ENCODE results near the gene DPCD.
A peak's percentile ranks its signal among the peaks of the same experiment; 100 is the strongest.

Gene DPCD

DNA sequence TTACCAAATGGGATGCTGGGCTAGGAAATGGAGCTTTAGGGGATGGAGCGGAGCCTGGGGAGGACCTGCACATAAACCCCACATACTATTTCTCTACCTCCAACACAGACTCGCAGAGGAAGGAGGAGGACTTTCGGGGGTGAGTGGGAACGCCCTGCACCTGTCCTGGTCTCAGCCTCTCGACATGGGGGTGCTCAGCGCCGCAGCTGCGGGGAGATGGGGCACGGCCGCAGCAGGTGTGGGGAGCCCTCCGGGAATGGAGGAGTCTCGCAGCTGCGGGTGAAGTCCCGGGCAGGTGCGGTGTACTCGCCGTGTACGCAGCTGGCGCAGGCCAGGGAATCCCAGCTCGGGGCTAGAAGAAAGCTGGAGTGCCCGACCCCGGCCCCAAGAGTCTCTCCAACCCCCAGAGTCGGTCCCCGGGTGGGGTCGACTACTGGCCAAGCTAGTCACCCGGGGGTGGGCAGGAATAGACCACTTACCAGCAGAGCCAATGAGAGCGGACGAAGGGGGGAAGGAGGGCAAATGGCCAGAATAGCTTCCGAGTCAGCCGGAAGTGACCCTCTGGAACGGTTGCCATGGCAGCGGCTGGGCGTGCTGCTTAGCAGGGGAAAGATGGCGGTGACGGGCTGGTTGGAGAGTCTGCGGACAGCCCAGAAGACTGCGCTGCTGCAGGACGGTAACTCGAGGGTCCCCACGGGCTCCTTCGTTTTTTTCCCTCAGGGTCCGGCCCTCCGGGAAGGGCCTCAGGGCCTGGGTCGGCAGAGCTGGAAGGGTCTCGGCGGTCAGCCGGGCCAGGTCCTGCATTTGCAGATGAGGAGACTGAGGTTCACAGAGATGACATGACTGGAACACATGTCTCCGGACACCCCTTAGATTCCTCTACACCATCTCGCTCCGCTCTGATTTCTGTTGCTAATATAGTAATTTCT, at the start of gene DPCD, which contains the start of gene POLL:
TSS of gene DPCD (plus strand) at position 597 of the 929 bp plus-strand sequence. CDS start at position 613, 16 bp downstream.
TSS of gene POLL (minus strand) at position 533 of the 929 bp plus-strand sequence. CDS start 897 bp downstream, outside the sequence.
- peak; percentile 78 to 92 for DNase-seq (ENCODE audit: low read depth in 2 of 2)

DNA sequence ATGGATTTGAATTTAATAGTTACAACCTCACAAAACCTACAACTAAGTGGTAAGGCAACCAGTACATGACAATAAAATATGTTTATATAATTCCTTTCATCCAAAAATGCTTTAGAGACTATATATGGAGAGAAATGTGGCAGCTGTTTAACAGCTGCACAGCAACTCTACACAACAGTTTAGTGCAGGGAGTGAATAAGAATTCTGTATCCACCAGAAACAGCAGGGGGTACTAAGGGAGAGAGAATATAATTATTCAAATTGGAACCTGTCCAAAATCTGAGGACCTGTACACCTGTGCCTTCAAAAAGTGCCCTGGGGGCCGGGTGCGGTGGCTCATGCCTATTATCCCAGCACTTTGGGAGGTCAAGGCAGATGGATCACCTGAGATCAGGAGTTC, 49.7 kb upstream of the DPCD start:
- DNase-seq (ENCODE audit: low read depth in 2 of 2) = no peak

DNA sequence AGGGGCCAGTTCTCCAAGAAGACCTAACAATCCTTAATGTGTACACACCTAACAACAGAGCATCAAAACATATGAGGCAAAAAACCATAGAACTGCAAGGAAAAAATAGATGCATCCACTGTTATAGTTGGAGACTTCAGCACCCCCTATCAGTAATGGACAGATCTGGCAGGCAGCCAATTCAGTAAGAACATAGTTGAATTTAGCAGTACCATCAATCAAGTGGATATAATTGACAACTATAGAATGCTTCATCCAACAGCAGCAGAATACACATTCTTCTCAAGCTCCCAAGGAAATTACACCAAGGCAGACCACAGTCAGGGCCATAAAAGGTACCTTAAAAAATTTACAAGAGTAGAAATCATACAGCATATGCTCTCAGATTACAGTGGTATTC, 42.2 kb upstream of the DPCD start:
- no peak for DNase-seq (ENCODE audit: low read depth in 2 of 2)

DNA sequence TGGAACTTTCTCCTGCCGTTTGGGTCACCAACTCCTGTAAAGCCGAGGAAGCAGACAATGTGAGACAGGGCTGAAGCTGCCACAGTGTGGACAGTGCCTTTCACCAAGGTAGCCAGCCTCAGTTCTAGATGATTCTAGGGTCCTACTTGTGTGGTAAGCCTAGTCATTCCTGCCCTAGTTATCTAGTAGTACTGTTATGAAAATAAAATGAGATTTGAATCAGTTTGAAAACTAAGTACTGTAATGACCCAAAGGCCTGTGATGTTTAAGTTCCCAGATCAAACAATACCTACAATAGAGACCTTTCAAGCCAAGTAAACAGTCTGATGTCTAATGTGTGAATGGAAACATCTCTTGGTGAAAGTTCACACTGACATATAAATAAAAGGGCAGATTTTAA, 37.2 kb upstream of the DPCD start:
- no peak for DNase-seq (ENCODE audit: low read depth in 2 of 2)

DNA sequence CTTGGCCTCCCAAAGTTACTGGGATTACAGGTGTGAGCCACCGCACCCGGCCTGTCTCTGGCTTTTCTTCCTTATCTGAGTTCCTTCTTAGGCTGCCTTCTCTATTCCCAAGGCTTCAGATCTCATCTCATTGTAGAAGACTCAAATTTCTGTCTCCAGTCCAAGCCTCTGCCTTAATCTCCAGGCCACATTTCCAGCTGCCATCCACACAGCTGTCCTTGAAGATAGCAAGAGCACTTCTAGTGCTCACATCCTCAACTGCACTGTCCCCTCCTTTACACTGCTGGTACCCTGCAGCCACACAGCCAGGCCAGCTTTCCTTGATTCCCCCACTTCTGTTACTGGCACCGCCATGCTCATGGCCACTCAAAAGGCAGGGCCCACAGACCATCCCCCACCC, 35.7 kb upstream of the DPCD start:
- DNase-seq (ENCODE audit: low read depth in 2 of 2) = no peak

DNA sequence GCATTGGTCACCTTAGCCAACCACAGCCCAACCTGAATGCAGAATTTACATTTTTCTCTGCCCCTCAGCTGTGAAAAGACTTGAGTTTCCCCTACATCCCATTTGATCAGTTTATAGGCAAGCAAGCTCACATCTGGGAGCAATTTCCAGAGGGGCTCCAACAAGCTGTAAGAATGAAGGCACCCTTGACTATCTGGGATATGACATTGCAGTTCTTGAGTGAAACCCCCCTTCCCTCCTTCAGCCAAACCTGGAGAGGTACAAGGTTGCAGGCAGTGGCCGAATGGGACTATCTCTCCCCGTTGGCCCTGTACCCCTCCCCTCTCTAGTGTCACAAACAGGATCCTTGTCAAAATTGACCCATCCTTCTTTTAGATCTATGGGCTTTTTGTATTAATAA, 30.6 kb upstream of the DPCD start:
- DNase-seq (ENCODE audit: low read depth in 2 of 2) = no peak

DNA sequence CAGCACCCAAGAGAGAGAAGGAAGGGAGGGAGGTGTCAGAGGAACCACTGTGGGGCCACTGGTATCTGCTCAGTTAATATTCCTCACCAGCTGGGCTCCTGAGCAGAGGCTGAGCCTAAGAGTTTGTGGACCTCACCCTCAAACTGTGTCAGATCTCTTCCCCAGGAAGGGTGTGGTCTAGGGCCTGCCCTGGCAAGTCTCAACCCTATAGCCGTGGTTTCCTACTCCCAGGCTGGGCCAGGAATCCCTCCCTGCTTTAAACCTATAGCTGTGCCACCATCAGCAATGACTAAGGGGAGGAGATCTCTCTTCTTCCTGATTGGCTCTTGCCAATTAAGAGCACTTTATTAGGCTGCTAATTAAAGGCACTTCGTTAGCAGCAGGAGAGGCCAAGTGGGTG, 29.9 kb upstream of the DPCD start:
- no peak for DNase-seq (ENCODE audit: low read depth in 2 of 2)

DNA sequence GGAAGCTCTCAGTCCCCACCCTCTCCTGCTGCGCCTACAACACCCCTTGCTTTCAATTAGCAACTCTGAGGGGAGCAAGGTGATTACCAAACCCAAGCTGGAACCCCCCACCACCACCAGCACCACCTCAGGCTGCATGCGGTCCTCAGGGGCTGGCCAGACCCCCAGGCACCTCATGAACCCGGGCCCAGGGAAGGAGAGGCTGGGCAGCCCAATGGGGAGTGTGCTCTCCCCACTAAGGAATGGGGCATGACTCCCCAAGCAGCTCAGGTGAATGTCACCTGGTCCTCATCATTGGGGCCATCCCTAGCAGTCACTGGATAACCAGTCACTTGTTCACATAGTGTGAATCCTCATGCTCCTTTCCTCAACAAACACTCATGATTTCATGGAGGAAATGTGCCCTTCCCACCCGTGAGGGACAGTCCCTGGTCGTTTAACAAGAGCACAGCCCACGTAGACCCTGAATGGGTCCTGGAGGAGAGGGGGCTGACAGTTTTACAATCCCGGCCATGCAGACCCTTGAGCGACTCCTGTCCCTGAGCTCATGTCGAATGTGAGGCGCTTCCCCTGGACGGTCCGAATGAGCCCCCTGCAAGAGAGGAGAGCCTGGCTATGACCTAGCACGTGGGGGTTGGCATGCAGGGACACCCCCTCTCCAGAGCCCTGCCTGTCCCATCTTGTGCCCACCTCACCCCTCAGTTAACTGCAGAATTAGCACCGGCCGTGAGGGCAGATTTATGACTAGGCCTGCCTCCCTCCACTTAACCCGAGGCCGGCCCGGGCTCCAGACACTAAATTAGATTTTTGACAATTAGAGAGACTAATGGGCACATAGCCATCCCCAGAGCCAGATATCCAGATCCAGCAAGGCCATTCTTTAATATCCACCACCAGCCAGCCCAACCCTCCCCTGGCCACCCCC, 29.2 kb upstream of the DPCD start:
- no peak for DNase-seq (ENCODE audit: low read depth in 2 of 2)

DNA sequence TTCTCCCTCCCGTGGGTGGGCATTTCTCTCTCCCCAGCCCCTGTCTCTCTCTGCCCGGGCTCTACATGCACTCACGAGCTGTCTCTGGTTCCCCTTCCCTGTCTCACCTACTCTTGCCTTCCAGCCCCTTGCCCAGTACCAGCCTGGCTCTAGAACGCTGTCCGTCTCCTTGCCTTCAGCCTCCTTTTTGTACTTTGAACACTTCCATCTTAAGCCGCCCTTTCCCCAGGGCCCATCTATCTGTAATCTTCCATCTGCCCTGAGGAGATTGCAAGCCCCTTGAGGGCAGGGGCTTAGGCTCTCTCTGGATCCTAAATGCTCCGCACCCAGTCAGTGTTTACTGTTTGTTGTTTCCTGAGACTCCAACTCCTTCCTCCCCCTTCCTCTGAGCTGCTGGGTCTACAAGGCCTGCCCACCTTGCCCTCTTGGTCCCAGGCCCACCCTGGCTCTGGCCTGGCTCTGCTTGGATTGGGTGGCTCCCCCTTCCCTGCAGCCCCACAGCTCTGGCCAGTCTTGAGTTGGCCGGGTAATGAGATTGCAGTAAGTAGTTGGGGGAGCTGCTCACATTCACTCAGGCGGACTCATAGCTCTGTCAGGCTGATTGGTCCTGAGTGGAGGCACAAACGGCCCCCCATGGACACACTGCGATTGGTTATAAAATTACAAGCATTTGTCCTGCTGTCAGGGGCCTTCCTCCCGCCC, 28.4 kb upstream of the DPCD start:
- no peak for DNase-seq (ENCODE audit: low read depth in 2 of 2)

DNA sequence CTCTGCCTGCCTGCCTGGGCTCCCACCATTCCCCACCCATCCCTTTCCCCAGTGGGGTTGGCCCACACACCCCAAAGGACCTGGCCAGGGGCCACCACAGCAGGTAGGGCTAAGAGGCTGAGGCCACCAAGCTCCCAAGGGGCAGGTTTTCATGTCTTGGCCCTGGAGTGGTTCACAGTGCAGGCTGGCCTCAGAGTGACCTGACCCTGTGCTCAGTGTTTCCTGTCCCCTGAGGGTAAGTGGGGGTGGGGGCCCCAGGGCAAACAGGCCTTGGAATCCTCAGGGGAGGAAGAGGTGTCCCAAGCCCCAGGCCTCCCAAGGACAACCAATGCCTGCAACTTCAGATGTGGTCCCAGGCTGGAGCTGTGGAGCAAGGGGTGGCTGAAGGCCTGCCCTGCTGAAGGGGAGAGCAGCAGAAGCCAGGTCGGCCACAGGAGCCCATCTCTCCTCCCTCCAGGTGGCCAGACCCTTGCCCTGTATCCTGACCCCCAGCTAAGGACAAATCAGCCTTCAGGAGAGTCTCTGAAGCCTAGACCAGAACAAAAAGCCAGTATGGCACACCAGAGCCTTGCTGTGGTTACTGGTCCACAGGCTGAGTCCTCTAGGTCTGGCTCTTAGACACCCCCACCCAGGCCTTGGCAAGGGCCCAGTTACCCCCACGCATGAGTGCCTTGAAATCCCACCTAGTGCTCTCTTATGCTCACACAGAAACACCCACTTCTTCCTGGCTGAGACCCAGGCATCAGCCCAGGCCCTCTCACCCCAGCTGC, 27.6 kb upstream of the DPCD start:
- DNase-seq (ENCODE audit: low read depth in 2 of 2) = no peak

DNA sequence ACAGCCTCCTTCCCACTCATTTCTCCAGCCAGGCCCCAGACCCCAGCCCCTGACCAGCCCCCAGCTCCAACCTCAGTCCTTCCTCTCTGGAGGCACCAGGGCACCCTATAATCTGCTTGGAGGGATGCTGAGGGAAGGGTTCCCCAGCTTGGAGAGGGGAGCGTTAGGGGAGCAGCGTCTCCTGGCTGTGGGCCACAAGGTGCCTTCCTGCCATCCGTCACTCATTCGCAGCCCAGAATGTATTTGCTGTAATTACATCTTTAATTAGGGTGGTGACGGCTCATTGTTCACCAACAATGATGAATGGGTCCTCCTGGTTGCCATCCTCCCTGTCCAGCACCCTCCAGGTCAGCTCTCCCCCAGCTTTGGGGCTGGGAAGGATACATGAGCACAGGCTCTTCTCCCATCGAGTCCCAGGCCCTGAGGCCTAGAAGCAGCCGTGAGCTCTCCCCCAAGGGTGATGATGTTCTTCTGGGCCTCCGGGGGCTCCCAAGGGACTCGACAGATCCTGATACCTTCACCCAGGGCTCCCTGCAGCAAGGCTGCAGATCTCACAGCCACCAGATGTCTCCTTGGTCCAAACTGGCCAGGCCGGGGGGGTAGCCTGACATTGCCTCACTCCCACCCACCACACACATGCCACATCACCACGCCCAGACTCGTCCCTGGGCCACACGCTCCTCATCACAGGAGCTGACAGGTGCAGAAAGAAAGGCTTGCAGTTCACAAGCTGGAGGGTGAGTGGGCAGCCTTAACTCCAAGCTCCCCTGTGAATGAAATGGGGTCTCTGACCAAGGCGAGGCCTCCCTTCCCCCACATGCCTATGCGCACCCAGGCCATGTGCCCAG, 26.8 kb upstream of the DPCD start:
- no peak for DNase-seq (ENCODE audit: low read depth in 2 of 2)

DNA sequence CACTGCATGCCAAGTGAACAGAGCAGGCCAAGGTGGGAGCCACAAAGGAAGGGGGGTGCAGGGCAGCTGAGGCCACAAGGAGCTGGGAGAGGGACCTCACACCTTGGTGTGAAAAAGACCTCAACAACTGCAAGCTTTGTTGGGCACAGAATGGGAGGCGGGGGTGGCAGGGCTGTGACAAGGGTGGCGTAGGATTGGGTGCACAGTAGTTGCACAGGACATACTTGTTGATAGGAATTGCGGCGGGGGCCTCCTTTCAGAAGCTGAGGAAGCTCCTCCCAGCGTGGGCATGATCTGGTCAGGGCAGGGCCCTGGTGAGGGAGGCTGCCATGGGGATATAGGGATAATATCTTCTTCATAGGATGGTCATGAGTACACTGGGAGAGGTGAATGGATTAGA, 25.9 kb upstream of the DPCD start:
- DNase-seq (ENCODE audit: low read depth in 2 of 2) = no peak

DNA sequence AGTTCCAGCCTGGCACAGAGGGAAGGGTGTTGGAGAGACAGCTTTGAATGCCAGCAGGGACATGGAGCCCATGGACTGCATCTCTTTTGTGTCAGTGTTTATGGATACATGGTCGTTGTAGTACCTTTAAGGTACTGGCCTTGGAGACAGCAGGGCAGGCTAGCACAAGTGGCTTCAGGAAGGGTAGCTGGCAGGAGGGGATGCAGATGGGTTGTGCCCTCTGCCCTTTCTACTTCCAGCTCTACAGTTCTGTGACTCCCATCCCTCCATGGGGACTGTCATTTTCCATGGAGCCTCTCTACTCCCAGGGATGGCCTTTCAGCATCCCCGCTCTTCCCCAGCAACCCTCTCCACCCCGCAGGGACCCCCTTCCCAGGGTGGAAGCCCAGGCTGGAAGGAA, 25.1 kb upstream of the DPCD start:
- no peak for DNase-seq (ENCODE audit: low read depth in 2 of 2)

DNA sequence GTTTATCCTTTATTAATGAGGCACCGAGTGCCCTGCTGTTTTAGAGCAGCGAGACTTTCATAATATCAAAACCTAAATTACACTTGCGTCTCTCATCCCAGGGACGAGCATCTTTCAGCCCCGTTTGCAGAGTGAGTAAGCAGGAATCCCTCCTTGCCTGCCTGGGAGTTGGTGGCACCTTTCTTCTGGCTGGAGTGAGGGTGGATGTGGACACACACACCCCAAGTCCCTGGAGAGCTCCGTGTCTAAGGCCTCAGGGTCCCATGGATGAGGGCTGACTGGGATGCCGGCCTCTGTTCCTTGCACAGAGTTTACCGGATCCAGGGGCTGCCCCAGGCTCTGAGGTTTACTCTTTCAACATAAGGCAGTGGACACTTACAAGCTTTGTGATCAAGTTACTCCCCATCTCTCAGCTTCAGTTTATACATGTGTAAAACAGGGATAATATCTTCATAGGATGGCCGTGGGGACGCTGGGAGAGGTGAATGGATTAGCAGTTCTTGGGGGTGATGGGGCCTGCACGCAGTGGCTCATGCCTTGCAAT, 24.6 kb upstream of the DPCD start:
- no peak for DNase-seq (ENCODE audit: low read depth in 2 of 2)

DNA sequence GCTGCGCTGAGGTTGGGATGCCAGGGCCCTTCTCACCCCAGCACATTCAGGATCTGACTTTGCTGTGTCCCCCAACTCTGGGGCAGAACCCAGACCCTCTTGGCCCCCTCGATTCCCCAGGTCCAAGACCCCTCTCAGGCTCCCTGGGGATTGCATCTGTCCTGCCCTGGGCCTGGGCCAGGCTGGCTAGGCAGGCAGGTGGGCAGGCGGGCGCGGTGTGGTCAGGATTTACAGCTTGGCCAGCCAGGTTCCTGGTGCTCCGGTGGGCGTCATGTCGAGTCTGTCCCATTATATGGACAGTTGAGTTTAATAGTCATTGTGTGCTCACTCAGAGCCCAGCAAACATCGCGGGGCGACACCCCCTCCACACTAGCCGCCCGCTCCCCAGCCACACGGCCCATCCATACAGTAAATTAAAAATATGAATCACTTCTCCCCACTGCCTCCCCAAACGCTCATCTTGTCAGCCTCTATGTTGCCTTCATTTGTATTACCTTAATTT, 23.6 kb upstream of the DPCD start:
- DNase-seq (ENCODE audit: low read depth in 2 of 2) = no peak

DNA sequence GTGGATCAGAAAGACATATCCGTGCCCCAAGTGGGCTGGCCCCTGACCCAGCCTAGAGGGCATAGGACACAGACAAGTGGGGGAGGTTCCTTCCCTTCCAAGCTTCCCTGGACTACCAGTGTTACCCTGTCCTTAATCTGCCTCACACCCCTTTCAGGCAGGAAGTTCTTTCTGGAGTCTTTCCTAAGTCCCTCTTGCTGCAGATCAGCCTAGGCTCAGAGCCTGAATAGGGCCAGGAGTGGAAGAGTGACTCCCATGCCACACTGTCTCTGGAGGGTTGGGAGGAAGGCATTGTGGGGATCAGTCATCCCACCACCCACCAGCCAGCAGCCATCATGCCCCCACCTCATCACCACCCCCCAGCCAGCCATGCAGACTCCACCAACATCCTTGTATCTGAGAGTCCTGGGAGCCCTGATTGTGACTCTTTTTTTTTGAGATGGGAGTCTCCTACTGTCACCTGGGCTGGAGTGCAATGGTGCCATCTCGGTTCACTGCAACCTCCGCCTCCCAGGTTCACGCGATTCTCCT, 22.7 kb upstream of the DPCD start:
- DNase-seq (ENCODE audit: low read depth in 2 of 2) = no peak

DNA sequence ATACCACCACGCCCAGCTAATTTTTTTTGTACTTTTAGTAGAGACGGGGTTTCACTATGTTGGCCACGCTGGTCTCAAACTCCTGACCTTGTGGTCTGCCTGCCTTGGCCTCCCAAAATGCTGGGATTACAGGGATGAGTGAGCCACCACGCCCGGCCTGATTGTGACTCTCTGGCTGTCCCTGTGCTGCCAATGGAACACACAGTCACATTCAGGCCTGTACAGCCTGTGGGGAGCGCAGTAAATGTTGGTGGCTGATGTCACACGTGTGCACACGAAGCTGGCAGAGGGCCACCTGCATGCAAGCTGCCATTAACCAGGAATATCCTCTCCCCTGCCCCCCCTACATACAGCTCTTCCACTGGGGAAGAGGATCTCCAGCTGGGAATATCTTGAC, 22.2 kb upstream of the DPCD start:
- DNase-seq (ENCODE audit: low read depth in 2 of 2) = no peak

DNA sequence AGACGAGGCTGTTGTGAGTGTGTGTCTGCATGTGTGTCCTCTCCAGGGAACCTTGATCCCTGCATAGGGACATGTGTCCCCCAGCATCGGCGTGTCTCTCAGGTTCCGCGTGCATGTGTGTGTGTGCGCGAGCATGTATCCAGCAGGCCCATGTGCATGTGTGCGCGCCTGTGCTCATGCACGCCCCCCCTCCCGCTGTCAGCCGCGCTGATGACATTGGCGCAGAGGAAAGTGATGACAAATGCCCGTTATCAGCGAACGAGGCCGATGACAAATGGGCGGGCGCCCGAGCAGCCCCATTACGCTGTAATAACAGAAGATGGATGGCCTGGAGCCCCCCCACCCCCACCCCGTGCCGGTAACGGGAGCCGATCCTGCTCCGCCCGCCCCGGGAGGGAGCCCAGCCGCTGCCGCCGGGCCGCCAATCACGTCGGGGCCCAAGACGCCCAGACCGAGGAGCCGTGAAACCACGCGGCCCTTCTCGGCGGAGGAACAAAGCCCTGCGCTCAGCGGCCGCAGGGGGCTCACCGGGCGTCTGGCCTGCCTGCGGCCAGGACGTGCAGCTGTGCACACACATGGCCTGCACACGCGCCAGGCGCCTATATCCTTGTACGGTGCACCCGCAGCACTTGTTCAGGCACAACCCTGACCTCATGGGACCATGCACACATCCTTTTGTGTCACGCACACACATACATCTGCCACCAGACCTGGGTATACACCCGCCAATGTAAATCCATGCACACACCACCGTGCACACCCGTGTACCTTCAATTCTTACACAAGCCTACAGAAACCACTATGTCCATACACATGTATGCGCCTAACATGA, 21.6 kb upstream of the DPCD start:
- DNase-seq (ENCODE audit: low read depth in 2 of 2) = no peak
